Measurements from ENCODE around the gene GDA.

Gene GDA

DNA sequence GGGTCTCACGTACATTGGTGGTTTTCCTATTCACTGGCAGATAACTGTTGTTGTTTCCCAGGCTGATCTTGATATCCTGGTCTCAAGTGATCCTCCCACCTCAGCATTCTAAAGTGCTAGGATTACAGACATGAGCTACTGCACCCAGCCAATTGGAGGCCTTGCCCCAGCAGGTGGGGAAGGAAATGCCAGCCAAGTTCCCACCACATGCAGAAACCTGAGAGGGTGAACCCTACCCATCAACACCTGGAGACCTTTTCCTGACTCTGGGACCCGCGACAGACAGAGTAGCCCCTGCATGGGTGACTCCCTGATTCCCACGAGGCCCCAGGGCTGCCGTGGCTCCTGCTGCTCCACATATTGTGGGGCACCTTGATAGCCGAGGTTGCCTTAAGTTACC lies 107.7 kb downstream of the GDA start:
- peaks cover 7% of the 10 kb centered on the region; the same call in 1 of the 2 replicates for H3K27me3 ChIP-seq (ENCODE audit: low read depth, low read length)

DNA sequence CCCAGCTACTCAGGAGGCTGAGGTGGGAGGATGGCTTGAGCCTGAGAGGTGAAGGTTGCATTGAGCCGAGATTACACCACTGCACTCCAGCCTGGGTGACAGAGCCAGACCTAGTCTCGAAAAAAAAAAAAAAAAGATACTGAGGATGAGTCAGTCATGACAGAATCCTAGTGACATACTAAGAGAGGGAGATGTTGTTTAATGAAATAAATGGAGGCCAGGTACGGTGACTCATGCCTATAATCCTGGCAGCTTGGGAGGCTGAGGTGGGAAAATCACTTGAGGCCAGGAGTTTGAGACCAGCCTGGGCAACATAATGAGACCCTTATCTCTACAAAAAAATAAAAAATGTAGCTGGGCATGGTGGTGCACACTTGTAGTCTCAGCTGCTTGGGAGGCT lies 108.6 kb downstream of the GDA start:
- Histone ChIP-seq H3K36me3 (replicated peaks; ENCODE audit: low read depth, low read length) (no peaks in the 10 kb centered on the region), H2AFZ (ENCODE audit: low read depth, low read length) (no peak overlapping the region), H3K27ac (ENCODE audit: low read length) (no peak overlapping the region), H3K9ac (ENCODE audit: low read length) (no peak overlapping the region), H3K4me1 (ENCODE audit: low read length) (no peaks in the 10 kb centered on the region), H3K4me3 (ENCODE audit: low read length) (no peak overlapping the region), H3K79me2 (ENCODE audit: low read length) (no peaks in the 10 kb centered on the region), H3K4me2 (ENCODE audit: low read length) (no peak overlapping the region), H3K9me3 (ENCODE audit: insufficient read depth, low read length) (no peaks in the 10 kb centered on the region), H4K20me1 (ENCODE audit: insufficient read depth, low read length) (no peaks in the 10 kb centered on the region), H3K27me3 (ENCODE audit: low read depth, low read length) (peaks cover 7% of the 10 kb centered on the region; the same call in 1 of the 2 replicates)
- TF ChIP-seq EZH2phosphoT487 (IDR thresholded peaks at IDR 0.05; ENCODE audit: low read depth) = no peak
- TF ChIP-seq, protein P1, sequence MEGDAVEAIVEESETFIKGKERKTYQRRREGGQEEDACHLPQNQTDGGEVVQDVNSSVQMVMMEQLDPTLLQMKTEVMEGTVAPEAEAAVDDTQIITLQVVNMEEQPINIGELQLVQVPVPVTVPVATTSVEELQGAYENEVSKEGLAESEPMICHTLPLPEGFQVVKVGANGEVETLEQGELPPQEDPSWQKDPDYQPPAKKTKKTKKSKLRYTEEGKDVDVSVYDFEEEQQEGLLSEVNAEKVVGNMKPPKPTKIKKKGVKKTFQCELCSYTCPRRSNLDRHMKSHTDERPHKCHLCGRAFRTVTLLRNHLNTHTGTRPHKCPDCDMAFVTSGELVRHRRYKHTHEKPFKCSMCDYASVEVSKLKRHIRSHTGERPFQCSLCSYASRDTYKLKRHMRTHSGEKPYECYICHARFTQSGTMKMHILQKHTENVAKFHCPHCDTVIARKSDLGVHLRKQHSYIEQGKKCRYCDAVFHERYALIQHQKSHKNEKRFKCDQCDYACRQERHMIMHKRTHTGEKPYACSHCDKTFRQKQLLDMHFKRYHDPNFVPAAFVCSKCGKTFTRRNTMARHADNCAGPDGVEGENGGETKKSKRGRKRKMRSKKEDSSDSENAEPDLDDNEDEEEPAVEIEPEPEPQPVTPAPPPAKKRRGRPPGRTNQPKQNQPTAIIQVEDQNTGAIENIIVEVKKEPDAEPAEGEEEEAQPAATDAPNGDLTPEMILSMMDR (IDR thresholded peaks at IDR 0.05; ENCODE audit: low read depth, low read length) = no peak

More for the DNA sequence above, 107.7 kb downstream of the GDA start:
- Histone ChIP-seq H3K4me3 (ENCODE audit: low read length) (no peak overlapping the region), H3K4me1 (ENCODE audit: low read length) (no peaks in the 10 kb centered on the region), H3K4me2 (ENCODE audit: low read length) (no peak overlapping the region), H3K9me3 (ENCODE audit: insufficient read depth, low read length) (no peaks in the 10 kb centered on the region), H3K27ac (ENCODE audit: low read length) (no peak overlapping the region), H3K36me3 (replicated peaks; ENCODE audit: low read depth, low read length) (no peaks in the 10 kb centered on the region), H3K9ac (ENCODE audit: low read length) (no peak overlapping the region), H3K79me2 (ENCODE audit: low read length) (no peaks in the 10 kb centered on the region), H2AFZ (ENCODE audit: low read depth, low read length) (no peak overlapping the region), H4K20me1 (ENCODE audit: insufficient read depth, low read length) (no peaks in the 10 kb centered on the region)
- TF ChIP-seq, protein P1 (IDR thresholded peaks at IDR 0.05; ENCODE audit: low read depth, low read length) = no peak
- no peak for TF ChIP-seq EZH2phosphoT487 (IDR thresholded peaks at IDR 0.05; ENCODE audit: low read depth)

DNA sequence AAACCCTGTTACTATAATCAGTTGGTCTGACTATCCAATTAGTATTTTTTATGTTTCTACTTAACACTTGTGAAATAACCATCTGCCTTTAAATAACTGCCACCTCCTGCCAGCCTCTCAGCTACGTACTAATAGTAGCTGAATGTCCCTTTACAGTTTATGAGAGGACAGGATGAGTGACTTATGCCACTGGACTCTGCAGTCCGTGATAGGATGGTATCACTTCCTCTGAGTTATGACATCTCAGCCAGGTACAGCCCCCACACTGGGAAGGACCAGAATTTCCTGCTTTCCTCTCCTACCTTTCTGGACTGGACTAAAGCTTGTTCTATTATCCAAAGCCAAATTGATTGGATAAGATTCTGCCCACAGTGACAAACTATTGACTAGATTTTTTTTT lies 112.8 kb downstream of the GDA start:
- Histone ChIP-seq H3K9me3 (ENCODE audit: insufficient read depth, low read length) (no peaks in the 10 kb centered on the region), H3K4me3 (ENCODE audit: low read length) (no peak overlapping the region), H2AFZ (ENCODE audit: low read depth, low read length) (no peak overlapping the region), H3K4me1 (ENCODE audit: low read length) (no peaks in the 10 kb centered on the region), H3K79me2 (ENCODE audit: low read length) (no peaks in the 10 kb centered on the region), H4K20me1 (ENCODE audit: insufficient read depth, low read length) (no peaks in the 10 kb centered on the region), H3K27me3 (ENCODE audit: low read depth, low read length) (0 out of 2 replicates have a peak, but pooled peaks cover 4% of the 10 kb centered on the region), H3K9ac (ENCODE audit: low read length) (no peak overlapping the region), H3K36me3 (replicated peaks; ENCODE audit: low read depth, low read length) (no peaks in the 10 kb centered on the region), H3K27ac (ENCODE audit: low read length) (no peak overlapping the region), H3K4me2 (ENCODE audit: low read length) (no peak overlapping the region)
- no peak for TF ChIP-seq EZH2phosphoT487 (IDR thresholded peaks at IDR 0.05; ENCODE audit: low read depth)
- TF ChIP-seq, protein P1 (IDR thresholded peaks at IDR 0.05; ENCODE audit: low read depth, low read length) = no peak

DNA sequence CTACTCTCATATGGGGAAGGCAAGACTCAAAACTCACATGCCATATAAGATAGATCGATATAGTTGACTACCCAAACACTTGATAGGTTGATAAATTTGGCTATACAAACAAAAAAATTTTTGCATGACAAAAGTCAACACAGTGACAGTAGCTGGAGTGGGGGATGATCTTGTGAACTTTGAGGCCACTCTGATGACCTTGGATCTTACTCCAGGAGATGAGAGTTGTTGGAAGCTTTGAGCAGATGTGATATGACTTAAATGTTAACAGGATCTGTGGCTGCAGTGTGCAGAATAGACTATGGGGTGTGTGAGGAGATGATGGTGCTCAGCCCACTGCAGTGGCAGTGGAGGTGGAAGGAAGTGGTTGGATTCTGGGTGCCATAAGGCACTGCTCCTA lies 114.3 kb downstream of the GDA start:
- no peak overlapping the region for H3K27ac ChIP-seq (ENCODE audit: low read length)
- no peaks in the 10 kb centered on the region for H3K36me3 ChIP-seq (replicated peaks; ENCODE audit: low read depth, low read length)
- no peaks in the 10 kb centered on the region for H3K4me1 ChIP-seq (ENCODE audit: low read length)
- no peak overlapping the region for H2AFZ ChIP-seq (ENCODE audit: low read depth, low read length)
- H3K4me3 ChIP-seq (ENCODE audit: low read length) = no peak overlapping the region
- H3K4me2 ChIP-seq (ENCODE audit: low read length) = no peak overlapping the region
- TF ChIP-seq, protein P1 (IDR thresholded peaks at IDR 0.05; ENCODE audit: low read depth, low read length) = no peak
- TF ChIP-seq EZH2phosphoT487 (IDR thresholded peaks at IDR 0.05; ENCODE audit: low read depth) = no peak
- H3K79me2 ChIP-seq (ENCODE audit: low read length) = no peaks in the 10 kb centered on the region
- H3K9me3 ChIP-seq (ENCODE audit: insufficient read depth, low read length) = no peaks in the 10 kb centered on the region
- H3K27me3 ChIP-seq (ENCODE audit: low read depth, low read length) = 0 out of 2 replicates have a peak, but pooled peaks cover 4% of the 10 kb centered on the region
- no peak overlapping the region for H3K9ac ChIP-seq (ENCODE audit: low read length)
- H4K20me1 ChIP-seq (ENCODE audit: insufficient read depth, low read length) = no peaks in the 10 kb centered on the region
